Endometrium (tissue), 2 donors: ENCODE data around the gene GLRX5.

Experiments
- FAIRE-seq: peaks from 2 replicates; lab custom pipeline; 2012; peaks lifted over from hg19 to GRCh38; lab: Jason Lieb, UNC
- donor health status: control.
- donor health status: control.

The GLRX5 gene

DNA sequence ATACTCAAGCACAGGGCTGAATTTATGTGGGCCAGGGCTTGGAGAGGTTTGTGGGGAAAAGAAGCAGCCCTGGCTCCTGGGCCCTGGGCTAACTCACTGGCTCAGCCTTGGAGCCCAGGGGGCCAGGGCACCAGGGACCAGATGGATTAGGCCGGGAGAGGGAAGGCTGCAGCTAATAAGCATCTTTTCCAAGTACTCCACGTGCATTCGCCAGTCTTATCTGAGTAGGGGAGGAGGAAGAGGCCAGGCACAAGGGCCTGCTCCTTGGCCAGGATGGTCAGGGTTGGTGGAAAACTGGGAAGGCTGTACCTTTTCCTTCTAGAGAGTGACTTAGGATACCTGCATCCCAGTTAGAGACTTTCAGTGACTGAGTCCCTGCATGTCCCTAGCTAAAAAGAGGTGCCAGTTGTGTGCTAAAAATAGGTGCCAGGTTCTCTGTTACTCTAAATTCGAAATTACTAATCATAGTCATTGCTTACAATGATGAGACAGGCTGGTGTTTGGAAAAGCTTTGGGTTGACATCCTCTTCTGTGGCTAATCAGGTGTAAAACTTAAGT, 1.3 kb downstream of the GLRX5 start:
- FAIRE-seq = no peak

DNA sequence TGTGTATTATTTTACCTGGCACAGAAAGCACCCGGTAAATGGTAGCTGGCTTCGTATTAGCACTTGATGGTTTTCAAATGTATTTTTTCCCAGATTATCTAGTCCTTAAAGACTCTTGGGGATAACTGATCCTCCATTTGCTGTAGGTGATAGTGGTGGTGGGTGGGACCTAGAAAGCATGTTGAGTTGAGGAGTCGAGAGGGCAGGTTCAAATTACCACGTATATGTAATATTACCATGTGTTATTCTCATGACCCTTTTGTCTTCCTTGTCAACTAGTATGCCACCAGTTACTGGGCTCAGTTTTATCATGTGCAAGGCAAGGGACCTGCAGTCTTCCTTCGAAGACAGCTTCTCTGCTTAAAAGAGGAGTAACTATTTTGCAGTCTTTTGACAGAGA, 1.8 kb downstream of the GLRX5 start:
- no peak for FAIRE-seq

DNA sequence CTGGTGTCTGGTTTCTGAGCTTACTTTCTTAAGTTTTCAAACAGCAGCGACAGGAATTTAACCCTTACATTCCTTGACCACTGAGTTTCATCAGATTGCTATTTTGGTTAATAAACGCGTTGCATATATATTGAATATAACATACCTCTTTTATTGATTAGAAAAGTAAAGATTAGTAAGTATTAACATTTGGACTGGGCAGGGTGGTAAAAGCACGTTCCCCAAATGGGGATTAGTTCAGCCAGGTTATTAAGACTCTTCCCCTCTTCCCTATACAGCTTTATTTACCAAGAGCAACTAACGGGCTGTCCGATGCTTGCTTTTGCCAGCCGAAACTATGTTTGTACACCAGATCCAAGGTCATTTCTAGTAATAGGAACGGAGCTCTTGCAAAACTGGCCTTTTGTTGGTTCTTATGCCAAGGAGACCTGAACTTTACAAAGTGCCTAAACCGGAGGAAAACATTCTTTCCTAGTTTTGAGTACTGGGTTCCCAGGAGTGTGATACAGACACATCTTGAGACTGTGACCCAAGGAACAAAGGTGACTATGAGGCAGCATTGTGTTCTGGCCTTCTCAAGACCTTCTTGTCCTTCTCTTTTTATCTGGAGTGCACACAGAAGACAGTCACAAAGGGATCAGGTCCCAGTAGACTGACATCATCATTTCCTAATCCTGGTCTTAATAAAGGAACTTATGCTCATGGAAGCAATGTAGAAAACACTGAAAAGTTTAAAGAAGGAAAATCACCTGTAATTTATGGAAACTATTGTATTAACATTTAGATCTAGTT, 2.6 kb downstream of the GLRX5 start:
- FAIRE-seq = no peak

DNA sequence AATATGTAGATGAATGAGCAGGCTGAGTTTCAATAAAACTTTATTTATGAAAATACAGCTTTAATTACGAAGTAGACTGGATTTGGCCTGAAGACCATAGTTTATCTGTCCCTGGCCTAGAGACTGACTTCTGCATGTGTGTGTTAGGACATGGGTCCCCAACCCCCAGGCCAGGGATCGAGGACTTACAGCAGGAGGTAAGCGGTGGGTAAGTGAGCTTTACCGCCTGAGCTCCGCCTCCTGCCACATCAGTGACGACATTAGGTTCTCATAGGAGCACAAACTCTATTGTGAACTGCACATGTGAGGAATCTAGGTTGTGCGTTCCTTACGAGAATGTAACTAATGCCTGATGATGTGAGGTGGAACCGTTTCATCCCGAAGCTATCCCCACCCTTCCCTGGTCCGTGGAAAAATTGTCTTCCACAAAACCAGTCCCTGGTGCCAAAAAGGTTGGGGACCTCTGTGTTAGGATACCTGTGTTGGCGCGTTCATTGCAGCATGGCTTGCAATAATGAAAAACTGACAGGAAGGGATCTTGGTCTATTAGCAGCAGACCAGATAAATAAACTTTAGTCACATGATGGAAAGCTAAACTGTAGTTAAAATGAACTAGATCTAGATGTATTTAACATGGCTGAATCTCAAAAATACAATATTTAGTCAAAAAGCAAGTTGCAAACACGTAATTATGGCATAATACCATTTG, 4.1 kb downstream of the GLRX5 start:
- FAIRE-seq = no peak

DNA sequence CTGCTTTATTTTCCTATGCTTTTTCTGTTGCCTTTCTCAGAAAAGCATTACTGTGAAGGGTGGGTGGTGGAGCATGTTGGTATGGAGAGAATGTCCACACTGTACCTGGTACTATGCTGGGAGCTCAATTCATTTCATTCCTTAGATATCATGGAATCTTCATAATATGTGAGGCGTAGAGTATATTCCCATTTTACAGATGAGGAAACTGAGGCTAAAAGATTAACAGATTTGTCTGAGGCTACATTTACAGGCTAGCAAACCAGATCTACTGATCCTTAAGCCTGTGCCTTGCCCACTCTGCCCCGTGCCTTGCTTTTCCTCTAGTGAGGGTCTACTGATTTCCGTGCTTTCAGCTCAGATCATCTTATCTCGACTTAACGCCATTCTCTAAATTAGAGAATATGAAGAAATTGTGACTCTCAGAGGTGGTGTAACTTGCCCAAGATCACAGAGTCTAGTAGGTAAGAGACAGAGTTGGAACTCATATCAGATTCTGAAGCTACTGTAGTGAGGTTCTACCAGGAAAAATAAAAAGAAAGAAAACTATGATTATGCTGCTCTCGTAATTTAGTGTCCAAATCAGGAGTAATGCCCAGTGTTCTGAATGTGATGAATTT, 5.5 kb downstream of the GLRX5 start:
- FAIRE-seq = no peak

DNA sequence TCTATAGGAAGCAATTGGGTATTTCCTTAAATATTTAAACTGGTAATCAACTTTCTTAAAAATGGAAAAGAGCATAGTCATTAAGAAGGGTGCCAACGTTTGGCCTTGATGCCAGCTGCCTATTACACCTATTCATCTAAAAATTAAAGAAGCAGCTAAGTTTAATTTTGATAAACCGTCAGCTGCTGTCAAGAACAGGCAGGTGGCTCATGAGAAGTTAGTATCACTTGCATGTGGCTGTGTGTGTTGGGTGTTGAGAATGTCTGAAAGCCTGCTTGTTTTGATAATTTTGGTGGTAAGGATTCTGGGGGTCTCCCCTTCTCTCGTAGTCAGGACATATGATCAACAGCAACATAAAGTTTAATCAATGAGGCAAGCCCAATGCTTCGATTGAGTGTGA, 6.5 kb downstream of the GLRX5 start:
- FAIRE-seq = no peak

DNA sequence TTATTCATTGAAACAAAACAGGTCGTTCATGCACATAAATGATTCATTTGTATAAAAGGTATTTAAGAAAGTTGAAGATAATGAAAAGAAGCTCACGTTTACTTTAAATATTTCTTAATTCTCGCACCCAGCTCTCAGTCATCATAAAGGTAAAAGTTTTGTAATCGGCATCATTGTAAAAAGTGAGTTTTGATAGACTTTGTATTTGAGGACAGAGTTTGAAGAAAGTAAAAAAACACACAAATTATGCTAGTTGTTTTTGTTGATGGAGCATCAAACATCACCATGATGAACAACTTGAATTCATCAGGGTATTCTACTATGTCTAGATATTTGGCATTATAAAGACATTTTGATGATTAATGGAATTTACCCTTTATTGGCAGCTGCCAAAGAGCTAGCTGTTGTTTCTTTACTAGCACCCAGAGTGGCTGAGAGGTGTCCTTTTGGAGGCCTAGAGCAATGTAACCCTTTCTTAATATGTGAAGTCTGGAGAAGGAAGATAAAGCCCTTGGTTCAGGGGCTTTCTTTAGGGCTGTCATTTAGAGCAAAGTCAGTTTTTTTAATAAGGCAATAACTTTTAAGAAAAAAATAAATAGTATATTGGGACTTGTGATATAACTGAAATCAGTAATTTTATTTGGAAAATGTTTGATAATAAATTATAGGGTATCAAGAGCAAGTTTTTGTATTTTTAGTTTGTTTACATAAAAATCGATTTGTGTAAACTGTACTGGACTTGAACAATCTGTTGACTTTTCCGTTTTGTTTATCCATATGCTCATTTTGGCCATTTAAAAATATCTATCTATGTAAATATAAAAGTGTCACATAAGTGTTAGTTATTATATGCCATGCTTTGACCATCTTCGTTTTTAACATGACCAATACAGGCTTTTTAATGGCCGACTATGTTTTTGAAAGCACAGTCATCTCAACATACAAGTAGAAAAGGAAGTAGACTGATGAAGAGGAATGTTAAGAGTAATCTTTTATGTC, 7.4 kb downstream of the GLRX5 start:
- FAIRE-seq = no peak

DNA sequence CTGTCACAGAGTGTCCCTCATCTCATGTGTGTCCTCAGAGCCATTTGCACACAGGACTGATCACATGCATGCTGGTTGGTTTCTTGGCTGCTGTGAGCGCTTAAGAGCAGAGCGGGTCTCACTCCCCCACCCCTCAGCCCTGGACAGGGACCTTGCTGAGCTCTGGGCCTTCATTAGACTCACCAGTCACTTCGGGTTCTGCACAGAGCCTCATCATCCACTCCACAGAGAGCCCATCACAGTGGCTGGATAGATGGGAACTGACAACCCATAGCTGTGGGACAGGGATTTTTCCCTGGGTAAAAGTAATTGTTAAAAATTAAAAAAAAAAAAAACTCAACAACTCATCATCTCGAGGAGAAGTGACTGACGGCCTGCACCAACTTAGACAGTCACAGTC, 8.2 kb downstream of the GLRX5 start:
- no peak for FAIRE-seq

DNA sequence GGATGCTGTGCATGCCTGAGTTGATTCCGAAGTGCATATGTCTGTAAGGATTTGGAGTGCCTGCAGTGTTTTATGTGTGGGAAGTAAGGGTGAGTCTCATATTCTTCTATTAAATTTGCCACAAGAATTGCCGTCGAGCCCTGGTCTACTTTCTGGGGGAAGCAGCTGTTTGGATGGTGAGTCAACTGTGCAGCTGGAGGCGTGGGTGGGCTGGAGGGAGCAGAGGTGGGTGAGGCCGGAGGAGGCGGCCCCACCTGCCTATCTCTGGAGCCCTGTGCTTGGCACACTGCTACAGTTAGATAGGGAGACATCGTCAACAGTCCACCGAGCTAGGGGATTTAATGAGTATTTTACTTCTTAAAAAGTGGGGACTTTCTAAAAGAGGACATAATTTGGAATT, 9.7 kb downstream of the GLRX5 start:
- FAIRE-seq = no peak

DNA sequence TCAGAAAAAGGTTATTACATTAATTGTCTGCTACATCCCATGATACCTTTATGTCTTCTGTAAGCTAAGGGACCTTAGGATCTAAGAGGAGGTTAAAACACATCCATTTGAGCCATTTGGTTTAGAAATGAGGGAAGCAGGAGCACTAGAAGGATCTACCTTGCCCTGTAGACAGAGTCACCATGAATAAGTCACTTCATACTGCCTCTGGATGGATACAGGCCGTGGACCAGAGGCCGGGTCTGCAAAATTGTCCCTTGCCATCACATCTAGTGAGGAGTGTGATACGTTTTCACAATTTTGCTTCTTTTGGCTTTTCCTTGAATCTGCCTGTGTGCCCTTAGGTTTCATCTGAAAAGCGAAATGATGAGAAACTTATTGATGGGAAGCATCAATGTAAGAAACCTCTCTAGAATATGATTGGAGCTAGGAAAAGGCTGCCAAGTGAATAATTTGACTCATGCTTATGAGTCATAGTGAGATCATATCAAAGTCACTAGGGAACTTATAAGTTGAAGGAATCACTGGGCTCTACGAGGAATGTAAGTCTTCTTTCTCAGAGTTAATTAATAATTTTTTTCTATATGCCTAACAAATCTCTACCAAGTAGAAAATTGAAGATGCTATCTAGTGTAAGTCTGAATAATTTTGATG, 10.8 kb downstream of the GLRX5 start:
- FAIRE-seq = no peak

DNA sequence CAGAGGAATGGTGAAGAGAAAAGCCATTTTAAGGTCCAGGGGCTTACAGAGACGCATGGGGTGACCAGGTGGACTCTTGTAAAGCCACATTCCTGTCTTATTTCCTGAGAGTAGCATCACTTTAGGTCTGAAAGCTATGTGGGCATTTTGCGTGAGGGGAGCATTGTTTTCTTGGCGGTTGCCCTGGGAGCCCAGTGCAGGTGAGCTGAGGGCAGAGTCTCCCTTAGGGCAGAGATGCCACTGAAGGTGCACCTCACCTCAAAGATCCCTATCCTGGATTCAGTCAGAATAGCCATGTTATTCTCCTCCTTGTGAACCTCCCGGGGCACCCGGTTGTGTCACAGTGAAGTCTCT, 12.4 kb downstream of the GLRX5 start:
- no peak for FAIRE-seq

DNA sequence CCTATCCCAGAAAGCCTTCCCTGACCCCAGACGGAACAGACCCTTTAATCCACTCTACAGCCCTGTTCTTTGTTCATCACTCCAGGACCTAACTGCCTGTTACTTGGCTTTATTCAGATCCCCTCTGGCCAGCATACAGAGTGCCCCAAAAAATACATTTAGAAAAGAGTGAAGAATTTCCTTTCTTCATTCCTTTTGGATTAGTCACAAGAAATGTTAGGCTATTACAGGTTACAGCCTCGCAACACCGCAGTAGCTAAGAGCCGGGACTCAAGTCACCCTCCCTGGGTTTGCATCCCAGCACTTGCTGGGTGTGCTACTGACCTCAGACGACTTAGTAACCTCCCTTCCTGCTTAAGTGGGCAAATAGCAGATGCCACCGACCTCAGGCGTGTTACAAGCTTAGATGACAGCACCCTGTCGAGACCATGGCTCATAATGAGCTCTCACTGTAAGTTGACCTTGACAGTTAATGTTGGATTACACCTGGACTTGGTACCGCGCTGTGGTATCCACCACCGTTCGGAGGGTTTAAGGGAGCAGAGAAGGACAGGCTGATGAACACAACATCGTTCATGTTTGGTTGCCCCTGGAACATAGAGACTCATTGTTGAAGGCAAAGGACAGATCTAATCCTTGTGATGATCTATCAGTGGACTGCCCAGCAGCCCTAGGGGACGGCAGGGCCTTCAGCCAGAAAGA, 12.9 kb downstream of the GLRX5 start:
- no peak for FAIRE-seq

DNA sequence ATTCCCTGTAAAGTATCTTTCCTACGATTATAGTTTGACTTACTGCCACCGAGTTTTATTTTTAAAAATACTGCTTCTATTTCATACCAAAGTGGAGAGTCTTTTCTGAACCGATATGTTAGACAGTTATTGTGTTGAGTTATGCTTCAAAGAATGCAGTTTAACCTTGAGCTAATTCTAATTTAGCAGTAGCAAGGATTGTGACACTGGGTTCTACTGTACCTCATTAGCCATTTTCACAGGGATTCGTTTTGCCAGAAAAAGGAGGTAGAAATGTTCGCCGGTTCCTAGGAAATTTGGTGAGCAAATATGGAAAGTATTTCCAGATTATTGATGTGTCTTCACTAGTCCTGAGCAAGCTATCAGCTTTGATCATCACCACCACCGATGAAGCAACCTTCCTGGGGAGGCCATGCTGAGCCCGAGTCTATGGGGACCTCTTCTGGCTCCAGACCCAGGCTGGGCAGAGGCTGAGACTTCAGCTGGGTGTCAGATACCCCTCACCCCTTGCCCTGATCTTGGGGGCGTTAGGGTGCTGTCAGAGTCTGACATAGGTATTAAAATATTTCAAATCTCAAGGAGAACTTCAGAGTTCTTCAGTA, 13.6 kb downstream of the GLRX5 start:
- no peak for FAIRE-seq

DNA sequence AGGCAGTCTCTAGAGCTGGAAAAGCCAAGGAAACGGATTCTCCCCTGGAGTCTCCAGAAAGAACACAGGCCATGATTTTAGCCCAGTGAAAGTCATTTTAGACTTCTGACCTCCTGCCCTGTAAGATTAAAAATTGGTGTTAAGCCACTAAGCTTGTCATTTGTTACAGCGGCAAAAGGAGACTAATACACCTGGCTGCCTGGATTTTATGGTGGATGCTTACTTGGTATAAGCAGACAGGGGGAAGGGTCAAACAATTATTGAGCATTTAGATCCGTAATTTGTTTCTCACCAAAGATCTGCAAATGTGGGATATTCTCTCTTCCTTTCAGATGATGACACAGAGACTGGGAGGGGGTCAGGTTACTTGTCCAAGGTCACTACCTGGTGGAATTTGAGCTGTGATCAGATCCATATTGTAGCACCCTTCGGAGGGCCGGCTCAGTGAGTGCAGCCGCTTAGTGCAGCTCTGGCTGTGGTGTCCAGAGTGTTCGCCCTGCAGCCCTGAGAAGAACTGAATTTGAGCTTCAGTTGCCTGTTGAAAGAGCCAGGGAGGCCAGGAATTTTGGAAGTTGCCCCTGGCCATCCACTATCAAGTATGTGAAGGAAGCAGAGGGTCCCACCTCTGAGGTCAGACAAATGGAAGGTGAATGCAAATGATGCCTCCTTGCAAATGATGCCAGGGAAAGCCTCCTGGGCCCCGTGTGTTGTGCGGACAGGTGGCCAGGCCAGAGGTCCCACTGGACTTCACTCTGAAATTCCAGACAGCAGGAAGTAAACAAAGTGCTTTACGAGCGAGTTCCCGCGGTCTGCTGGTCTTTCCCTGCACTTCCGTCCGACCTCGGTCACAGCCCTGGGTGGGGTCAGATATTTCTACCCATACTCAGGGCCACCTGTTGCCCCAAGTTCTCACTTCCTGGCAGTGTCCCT, 15.1 kb downstream of the GLRX5 start:
- no peak for FAIRE-seq

DNA sequence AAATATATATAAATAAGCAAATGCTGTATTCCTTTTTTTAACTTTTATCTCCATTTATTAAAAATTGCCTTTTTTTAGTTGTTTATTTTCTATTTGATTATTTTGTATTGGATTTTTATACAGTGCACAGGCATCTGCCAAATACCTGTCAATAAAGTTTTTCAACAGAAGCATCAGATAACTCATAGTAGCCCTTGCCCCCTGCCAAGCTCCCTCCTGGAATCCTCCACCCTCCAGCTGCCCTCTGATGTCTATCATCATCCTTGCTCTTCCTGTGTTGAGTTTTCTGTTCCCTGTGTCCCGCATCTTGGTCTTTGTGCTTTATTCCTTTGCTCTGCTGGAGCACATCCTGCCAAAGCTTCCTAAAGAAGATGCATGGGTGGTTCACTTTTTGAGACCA, 16.6 kb downstream of the GLRX5 start:
- no peak for FAIRE-seq

DNA sequence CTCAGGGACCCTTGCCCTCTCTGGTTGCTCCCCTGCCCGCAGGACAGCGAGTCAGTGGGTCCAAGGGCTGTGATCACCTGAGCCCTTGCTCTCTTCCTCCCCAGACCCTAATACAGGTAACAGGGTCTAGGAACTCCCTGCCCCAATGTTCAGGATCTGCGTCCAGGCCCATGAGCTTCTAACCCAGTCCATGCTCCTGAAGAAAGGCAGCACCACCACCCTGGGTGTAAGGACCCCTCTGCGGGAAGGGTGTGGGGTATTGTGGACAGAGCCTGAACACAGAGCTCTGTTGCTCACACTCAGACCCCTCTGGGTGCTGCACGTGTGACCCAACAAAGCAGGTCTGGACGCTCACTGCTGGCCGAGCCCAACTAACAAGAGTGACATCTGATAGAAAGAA, 18.3 kb downstream of the GLRX5 start:
- FAIRE-seq = no peak

DNA sequence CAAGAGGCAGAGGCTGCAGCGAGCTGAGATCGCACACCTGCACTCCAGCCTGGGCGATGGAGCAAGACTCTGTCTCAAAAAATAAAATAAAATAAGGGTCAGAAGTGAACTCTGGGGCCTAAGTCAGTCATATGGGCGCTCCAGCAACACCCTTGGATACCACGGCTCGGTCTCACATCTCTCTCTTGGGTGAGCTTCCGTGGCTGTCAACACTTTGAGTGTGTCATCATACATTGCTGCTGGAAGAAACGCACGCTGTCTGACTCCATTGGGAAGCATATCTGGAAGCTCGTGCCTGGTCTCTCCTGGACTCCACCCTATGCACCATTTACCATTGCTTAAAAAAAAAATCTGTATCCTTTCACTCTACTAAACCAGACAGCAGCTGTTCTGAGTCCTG, 20.2 kb downstream of the GLRX5 start:
- FAIRE-seq = no peak

DNA sequence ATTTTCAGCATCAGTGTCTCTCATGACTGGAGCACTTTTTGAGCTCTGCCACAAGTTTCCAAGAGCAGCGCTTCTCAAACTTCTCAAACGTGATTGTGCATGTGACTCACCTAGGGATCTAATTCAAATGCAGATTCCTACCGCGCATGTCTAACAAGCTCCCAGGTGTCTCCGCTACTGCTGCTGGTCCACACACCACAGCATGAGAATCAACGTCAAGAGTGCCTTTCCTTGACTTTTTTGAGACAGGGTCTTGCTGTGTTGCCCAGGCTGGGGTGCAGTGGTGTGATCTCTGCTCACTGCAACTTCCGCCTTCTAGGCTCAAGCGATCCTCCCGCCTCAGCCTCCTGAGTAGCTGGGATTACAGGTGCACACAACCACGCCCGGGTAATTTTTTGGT, 22.4 kb downstream of the GLRX5 start:
- no peak for FAIRE-seq

DNA sequence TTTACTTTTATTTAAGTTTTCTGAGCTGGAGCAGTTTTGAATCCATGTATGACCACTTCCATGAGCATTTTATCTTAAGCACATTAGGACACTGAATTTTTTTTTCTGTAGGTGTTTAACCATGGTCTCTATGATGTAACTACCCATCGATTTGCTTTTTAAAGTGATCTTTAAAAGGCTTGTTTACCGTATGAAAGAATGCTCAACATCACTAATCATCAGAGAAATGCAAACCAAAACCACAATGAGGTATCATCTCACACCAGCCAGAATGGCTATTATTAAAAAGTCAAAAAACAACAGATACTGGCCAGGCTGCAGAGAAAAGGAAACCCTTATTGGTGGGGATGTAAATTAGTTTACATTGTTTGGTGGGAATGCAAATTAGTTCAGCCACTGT, 23.0 kb downstream of the GLRX5 start:
- no peak for FAIRE-seq
